ENCODE measurements around the gene RAB28.

GRCh38 chr4:13347517-13348125 is 136.5 kb downstream of the RAB28 start:
- TF ChIP-seq POU6F1 (CRISPR knock-in tag; IDR thresholded peaks at IDR 0.05; ENCODE audit: borderline replicate concordance, low read depth) (no peak), ZFP3 (CRISPR knock-in tag; IDR thresholded peaks at IDR 0.05) (no peak), ZFP30 (CRISPR knock-in tag; IDR thresholded peaks at IDR 0.05) (no peak), ESRRG (CRISPR knock-in tag; IDR thresholded peaks at IDR 0.05) (no peak), CREB5 (CRISPR knock-in tag; IDR thresholded peaks at IDR 0.05; ENCODE audit: low read depth) (no peak), CSDC2 (CRISPR knock-in tag; IDR thresholded peaks at IDR 0.05) (no peak), BACH2 (CRISPR knock-in tag; IDR thresholded peaks at IDR 0.05; ENCODE audit: borderline replicate concordance) (no peak), TOX (CRISPR knock-in tag; IDR thresholded peaks at IDR 0.05; ENCODE audit: borderline replicate concordance) (no peak), ZNF565 (CRISPR knock-in tag; conservative IDR thresholded peaks at IDR 0.05; ENCODE audit: low read depth) (no peak), SNAI2 (CRISPR knock-in tag; IDR thresholded peaks at IDR 0.05) (no peak)
